WERI-Rb-1 (cell line): ENCODE data around the gene ST6GALNAC3.

Experiments used
- DNase-seq: peaks from one replicate; pipeline ENCODE4 v3.0.0-alpha.2; 2020
- H3K27ac ChIP-seq: fragments of 250-450 bp; sonication (Bioruptor Pico); 2 replicates; pipeline ENCODE4 v1.5.1; 2020; ENCODE audit warnings: mild to moderate bottlenecking, moderate library complexity
- H3K27me3 ChIP-seq: fragments of 250-450 bp; sonication (Bioruptor Pico); 2 replicates; pipeline ENCODE4 v1.5.1; 2021; ENCODE audit warnings: mild to moderate bottlenecking, low read depth, moderate library complexity; ENCODE audit not compliant: insufficient read depth, severe bottlenecking
- H3K36me3 ChIP-seq: fragments of 250-450 bp; sonication (Bioruptor Pico); 2 replicates; pipeline ENCODE4 v1.5.1; 2020; ENCODE audit warnings: mild to moderate bottlenecking, moderate library complexity
- H3K4me3 ChIP-seq: 2 replicates; pipeline ENCODE4 v1.5.1; 2011; ENCODE audit warnings: low read depth, mild to moderate bottlenecking, control low read depth, low read length
- H3K9me3 ChIP-seq: fragments of 250-450 bp; sonication (Bioruptor Pico); 2 replicates; pipeline ENCODE4 v1.5.1; 2021; ENCODE audit warnings: mild to moderate bottlenecking, moderate library complexity; ENCODE audit not compliant: severe bottlenecking
- CTCF ChIP-seq: IDR thresholded peaks from 2 replicates; pipeline ENCODE4 v1.5.1; 2011; ENCODE audit warnings: low read depth, mild to moderate bottlenecking, control low read depth, inconsistent platforms, low read length

The ST6GALNAC3 gene

DNA sequence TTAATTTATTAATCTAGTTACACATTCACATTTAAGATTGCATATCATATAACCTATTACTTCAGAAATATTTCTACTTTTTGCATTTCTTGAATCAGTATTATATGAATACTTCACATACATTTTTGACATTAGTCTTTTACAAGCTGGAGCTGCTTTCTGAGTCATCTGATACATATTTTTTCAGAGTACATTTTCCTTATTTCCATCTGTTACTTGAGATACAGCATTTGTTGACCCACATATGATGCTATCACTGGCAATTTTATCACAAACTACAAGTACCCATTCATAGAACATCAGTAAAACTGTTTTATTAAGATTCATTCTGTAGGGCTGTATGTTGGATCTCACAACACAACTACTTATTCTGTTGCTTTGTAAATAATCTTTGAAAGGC is 425.6 kb downstream of the ST6GALNAC3 start:
- no peak overlapping the region for H3K4me3 ChIP-seq
- TF ChIP-seq CTCF: no peak
- DNase-seq: no peak
- H3K27ac ChIP-seq: no peak overlapping the region
- H3K27me3 ChIP-seq: no peaks in the 10 kb centered on the region
- H3K36me3 ChIP-seq: no peaks in the 10 kb centered on the region
- H3K9me3 ChIP-seq: no peaks in the 10 kb centered on the region

DNA sequence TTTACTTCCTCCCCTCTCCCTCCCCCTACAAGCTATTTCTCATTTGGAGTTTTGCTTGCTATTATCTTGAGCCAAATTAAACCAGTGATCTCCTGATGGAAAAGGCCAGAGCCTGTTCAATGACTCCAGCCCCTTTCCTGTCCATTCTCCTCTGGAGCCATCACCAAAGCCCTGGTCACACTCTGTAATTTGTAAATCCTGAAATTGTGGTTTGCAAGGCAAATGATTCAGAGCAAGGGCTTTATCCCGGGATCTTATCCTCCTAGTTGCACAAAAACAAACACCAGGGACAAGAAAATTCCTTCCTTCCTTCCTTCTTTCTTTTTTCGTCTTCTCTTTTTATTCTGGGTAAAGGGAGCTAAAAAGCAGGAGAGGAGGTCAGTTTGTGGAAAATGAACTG is 426.6 kb downstream of the ST6GALNAC3 start:
- TF ChIP-seq CTCF: no peak
- Histone ChIP-seq H3K36me3 (no peaks in the 10 kb centered on the region), H3K27me3 (no peaks in the 10 kb centered on the region), H3K9me3 (no peaks in the 10 kb centered on the region), H3K4me3 (no peak overlapping the region), H3K27ac (no peak overlapping the region)
- no peak for DNase-seq

GRCh38 chr1:76501586-76502219 is 427.2 kb downstream of the ST6GALNAC3 start:
- H3K27ac ChIP-seq: no peak overlapping the region
- H3K9me3 ChIP-seq: no peaks in the 10 kb centered on the region
- H3K27me3 ChIP-seq: no peaks in the 10 kb centered on the region
- DNase-seq: no peak
- H3K36me3 ChIP-seq: no peaks in the 10 kb centered on the region
- TF ChIP-seq CTCF: no peak
- no peak overlapping the region for H3K4me3 ChIP-seq

- Histone ChIP-seq H3K36me3 (no peaks in the 10 kb centered on the region), H3K4me3 (no peak overlapping the region), H3K27me3 (no peaks in the 10 kb centered on the region), H3K9me3 (no peaks in the 10 kb centered on the region), H3K27ac (no peak overlapping the region)
- DNase-seq: no peak
- TF ChIP-seq CTCF: no peak
These were observed 428.6 kb downstream of the ST6GALNAC3 start for GRCh38 chr1:76503100-76503499.

- no peak for DNase-seq
- no peak overlapping the region for H3K27ac ChIP-seq
These were observed 429.2 kb downstream of the ST6GALNAC3 start for GRCh38 chr1:76503736-76504135.

More at GRCh38 chr1:76503736-76504135, 429.2 kb downstream of the ST6GALNAC3 start:
- no peak overlapping the region for H3K4me3 ChIP-seq
- no peaks in the 10 kb centered on the region for H3K36me3 ChIP-seq
- H3K9me3 ChIP-seq: no peaks in the 10 kb centered on the region
- no peak for TF ChIP-seq CTCF
- H3K27me3 ChIP-seq: no peaks in the 10 kb centered on the region
